GM19239 (cell line): ENCODE measurements around the gene NDUFAF5.
A peak's percentile ranks its signal among the peaks of the same experiment; 100 is the strongest.

Experiments used
- DNase-seq: peaks from one replicate; pipeline ENCODE4 v3.0.0; 2011; ENCODE audit warnings: low spot score; ENCODE audit not compliant: insufficient read length
- FAIRE-seq: peaks from 2 replicates; lab custom pipeline; 2011; peaks lifted over from hg19 to GRCh38; lab: Jason Lieb, UNC

The NDUFAF5 gene

GRCh38 chr20:13817342-13817741 lies 32.5 kb downstream of the NDUFAF5 start:
- FAIRE-seq: no peak

GRCh38 chr20:13819885-13820645 lies 35.2 kb downstream of the NDUFAF5 start:
- peak; percentile 18 for DNase-seq
- FAIRE-seq: peak; percentile 75

More at GRCh38 chr20:13817342-13817741, 32.5 kb downstream of the NDUFAF5 start:
- DNase-seq: no peak

GRCh38 chr20:13821876-13822275 lies 37.0 kb downstream of the NDUFAF5 start:
- FAIRE-seq: no peak
- DNase-seq: no peak

- DNase-seq (no peak), FAIRE-seq (no peak)
Measured at GRCh38 chr20:13822459-13822858, 37.6 kb downstream of the NDUFAF5 start.

- FAIRE-seq (no peak), DNase-seq (no peak)
Measured at GRCh38 chr20:13824459-13824858, 39.6 kb downstream of the NDUFAF5 start.

GRCh38 chr20:13825465-13825864 lies 40.6 kb downstream of the NDUFAF5 start:
- DNase-seq: no peak
- FAIRE-seq: no peak

GRCh38 chr20:13831476-13831875 lies 46.6 kb downstream of the NDUFAF5 start:
- DNase-seq (no peak), FAIRE-seq (no peak)

GRCh38 chr20:13838664-13839063 lies 53.8 kb downstream of the NDUFAF5 start:
- DNase-seq (no peak), FAIRE-seq (no peak)

GRCh38 chr20:13839421-13840092 lies 54.7 kb downstream of the NDUFAF5 start:
- no peak for DNase-seq
- no peak for FAIRE-seq

- DNase-seq (no peak), FAIRE-seq (no peak)
Measured at GRCh38 chr20:13840093-13840465, 55.3 kb downstream of the NDUFAF5 start.

GRCh38 chr20:13841206-13841605 lies 56.4 kb downstream of the NDUFAF5 start:
- no peak for FAIRE-seq
- no peak for DNase-seq

GRCh38 chr20:13844296-13844695 lies 59.5 kb downstream of the NDUFAF5 start:
- FAIRE-seq: no peak

GRCh38 chr20:13851279-13851678 lies 66.5 kb downstream of the NDUFAF5 start:
- no peak for DNase-seq
- FAIRE-seq: no peak

More at GRCh38 chr20:13844296-13844695, 59.5 kb downstream of the NDUFAF5 start:
- no peak for DNase-seq

- FAIRE-seq (no peak), DNase-seq (no peak)
Measured at GRCh38 chr20:13852306-13852705, 67.5 kb downstream of the NDUFAF5 start.

GRCh38 chr20:13855613-13856012 lies 70.8 kb downstream of the NDUFAF5 start:
- no peak for FAIRE-seq
- no peak for DNase-seq

GRCh38 chr20:13856354-13856753 lies 71.5 kb downstream of the NDUFAF5 start:
- FAIRE-seq: no peak
- no peak for DNase-seq

GRCh38 chr20:13857304-13857703 lies 72.5 kb downstream of the NDUFAF5 start:
- FAIRE-seq: no peak
- no peak for DNase-seq

GRCh38 chr20:13857961-13858360 lies 73.1 kb downstream of the NDUFAF5 start:
- no peak for DNase-seq
- no peak for FAIRE-seq

- DNase-seq (no peak), FAIRE-seq (no peak)
Measured at GRCh38 chr20:13858439-13858838, 73.6 kb downstream of the NDUFAF5 start.

- no peak for FAIRE-seq
- DNase-seq: no peak
Measured at GRCh38 chr20:13858871-13859270, 74.0 kb downstream of the NDUFAF5 start.

- DNase-seq (no peak), FAIRE-seq (no peak)
Measured at GRCh38 chr20:13862245-13862644, 77.4 kb downstream of the NDUFAF5 start.

GRCh38 chr20:13863244-13863643 lies 78.4 kb downstream of the NDUFAF5 start:
- FAIRE-seq: no peak
- no peak for DNase-seq
